Loucy (cell line): ENCODE measurements around the gene SLC38A1.

Source experiments
- EZH2phosphoT487 ChIP-seq: fragments of 200-600 bp; IDR thresholded peaks from 2 replicates; pipeline ENCODE4 v1.6.1; 2018; ENCODE audit warnings: antibody characterized with exemption, mild to moderate bottlenecking, moderate library complexity, borderline replicate concordance
- TF ChIP-seq, protein P1 (sequence below): fragments of 200-600 bp; sonication (generic); conservative IDR thresholded peaks from 2 replicates; pipeline ENCODE4 v1.5.1; 2014; ENCODE audit warnings: mild to moderate bottlenecking, antibody characterized with exemption, low read length

DNA sequence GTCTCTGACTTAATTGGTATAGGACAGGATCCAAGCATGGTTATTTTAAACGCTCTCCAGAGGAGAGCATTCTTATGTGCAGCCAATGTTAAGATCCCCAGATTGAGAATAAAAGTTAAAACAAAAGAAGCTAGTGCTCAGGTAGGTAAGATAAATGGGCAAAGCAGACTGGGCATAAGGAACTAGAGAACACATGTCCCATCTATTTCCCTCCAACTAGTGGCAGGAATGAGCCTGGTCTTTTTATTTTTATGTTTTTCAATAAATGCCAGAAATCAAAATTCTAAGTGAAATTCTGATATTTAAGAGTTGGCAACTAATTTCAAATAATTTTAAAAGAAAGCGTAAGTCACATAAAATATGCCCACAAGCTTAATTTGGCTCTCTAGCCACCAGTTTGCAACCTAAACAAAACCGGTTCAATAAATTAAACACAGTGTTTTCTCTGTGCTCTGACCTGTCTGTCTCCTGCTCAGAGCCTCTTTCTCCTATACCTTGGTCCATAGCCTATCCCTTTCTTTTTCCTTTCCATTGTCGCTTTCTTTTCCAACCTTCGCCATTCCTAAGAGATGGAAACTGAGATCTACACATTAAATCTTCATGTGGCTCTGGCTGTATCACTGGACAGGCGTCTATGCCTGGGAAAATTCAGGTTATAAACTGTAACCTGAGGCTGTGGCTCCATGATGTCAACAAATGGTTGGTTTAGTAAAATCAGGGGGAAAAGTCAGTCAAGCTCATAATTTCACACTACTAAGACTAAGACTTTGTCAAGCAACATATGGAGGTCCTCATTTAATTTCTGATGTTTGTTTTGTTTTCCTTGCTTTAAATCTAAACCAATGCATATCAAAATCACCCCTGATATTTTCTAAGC lies 5.5 kb downstream of the SLC38A1 start:
- TF ChIP-seq, protein P1, sequence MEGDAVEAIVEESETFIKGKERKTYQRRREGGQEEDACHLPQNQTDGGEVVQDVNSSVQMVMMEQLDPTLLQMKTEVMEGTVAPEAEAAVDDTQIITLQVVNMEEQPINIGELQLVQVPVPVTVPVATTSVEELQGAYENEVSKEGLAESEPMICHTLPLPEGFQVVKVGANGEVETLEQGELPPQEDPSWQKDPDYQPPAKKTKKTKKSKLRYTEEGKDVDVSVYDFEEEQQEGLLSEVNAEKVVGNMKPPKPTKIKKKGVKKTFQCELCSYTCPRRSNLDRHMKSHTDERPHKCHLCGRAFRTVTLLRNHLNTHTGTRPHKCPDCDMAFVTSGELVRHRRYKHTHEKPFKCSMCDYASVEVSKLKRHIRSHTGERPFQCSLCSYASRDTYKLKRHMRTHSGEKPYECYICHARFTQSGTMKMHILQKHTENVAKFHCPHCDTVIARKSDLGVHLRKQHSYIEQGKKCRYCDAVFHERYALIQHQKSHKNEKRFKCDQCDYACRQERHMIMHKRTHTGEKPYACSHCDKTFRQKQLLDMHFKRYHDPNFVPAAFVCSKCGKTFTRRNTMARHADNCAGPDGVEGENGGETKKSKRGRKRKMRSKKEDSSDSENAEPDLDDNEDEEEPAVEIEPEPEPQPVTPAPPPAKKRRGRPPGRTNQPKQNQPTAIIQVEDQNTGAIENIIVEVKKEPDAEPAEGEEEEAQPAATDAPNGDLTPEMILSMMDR: peak; percentile 22
- no peak for TF ChIP-seq EZH2phosphoT487
